CD4-positive, CD25-positive, alpha-beta regulatory T cell (primary cell): Measurements from ENCODE around the gene USP44. TPM values are rescaled to one million over a fixed set of nuclear protein-coding genes. Genes with fewer than 3 reads are reported as not detected.

Source experiments
- ATAC-seq, 2 donors: fragments of 150-1000 bp; cut with Tn5 transposase; one replicate each; pipeline ENCODE4 v1.10.0; 2021; ENCODE audit warnings: low read depth in 2 of 2, moderate number of reproducible peaks in 2 of 2, moderate library complexity in 1 of 2
- DNase-seq, 3 donors: peaks; one replicate each; pipeline versions ENCODE4 v3.0.0 to v3.0.0-alpha.2; 2012 to 2022; ENCODE audit warnings: mixed read lengths in 1 of 3
- H3K27ac ChIP-seq: one replicate; pipeline ENCODE4 v1.7.0; 2013; ENCODE audit warnings: mild to moderate bottlenecking, low read length; ENCODE audit not compliant: insufficient read depth, poor library complexity, severe bottlenecking
- H3K27me3 ChIP-seq: one replicate; pipeline ENCODE4 v1.7.0; 2013; ENCODE audit warnings: low read length; ENCODE audit not compliant: control insufficient read depth, insufficient read depth
- H3K36me3 ChIP-seq: one replicate; pipeline ENCODE4 v1.7.0; 2013; ENCODE audit warnings: mild to moderate bottlenecking, low read length, moderate library complexity; ENCODE audit not compliant: control insufficient read depth, insufficient read depth
- H3K4me1 ChIP-seq: 2 replicates; pipeline ENCODE4 v1.7.0; 2013; ENCODE audit warnings: mild to moderate bottlenecking, low read length; ENCODE audit not compliant: insufficient read depth, control insufficient read depth, poor library complexity, severe bottlenecking
- H3K4me3 ChIP-seq: one replicate; pipeline ENCODE4 v1.7.0; 2013; ENCODE audit warnings: low read depth, mild to moderate bottlenecking, low read length, moderate library complexity
- H3K9me3 ChIP-seq, 2 experiments: 1 replicate in 1 of 2; 2 replicates in 1 of 2; pipeline ENCODE4 v1.7.0; 2013; ENCODE audit warnings: low read length in 2 of 2, mild to moderate bottlenecking in 1 of 2, moderate library complexity in 1 of 2; ENCODE audit not compliant: control insufficient read depth in 2 of 2
- H3K27ac Mint-ChIP-seq, 3 donors: one replicate each; pipeline ENCODE4 v1.8.0; 2020 to 2022; ENCODE audit warnings: mild to moderate bottlenecking in 3 of 3, mixed read lengths in 3 of 3, moderate library complexity in 2 of 3
- H3K27me3 Mint-ChIP-seq: one replicate; pipeline ENCODE4 v1.8.0; 2022; ENCODE audit warnings: mild to moderate bottlenecking, mixed read lengths
- H3K36me3 Mint-ChIP-seq: one replicate; pipeline ENCODE4 v1.8.0; 2020; ENCODE audit warnings: mixed read lengths
- H3K4me1 Mint-ChIP-seq, 4 donors: one replicate each; pipeline ENCODE4 v1.8.0; 2020 to 2022; ENCODE audit warnings: mixed read lengths in 4 of 4, mild to moderate bottlenecking in 1 of 4
- H3K4me3 Mint-ChIP-seq, 4 donors: one replicate each; pipeline ENCODE4 v1.8.0; 2020 to 2022; ENCODE audit warnings: mild to moderate bottlenecking in 4 of 4, mixed read lengths in 4 of 4, moderate library complexity in 3 of 4
- H3K9me3 Mint-ChIP-seq, 7 donors: one replicate each; pipeline ENCODE4 v1.8.0; 2020 to 2022; ENCODE audit warnings: mixed read lengths in 7 of 7, mild to moderate bottlenecking in 3 of 7, moderate library complexity in 2 of 7
- polyA plus RNA-seq, 4 donors: library from polyadenylated mRNA; unstranded; fragments of 300-500 nt; fragmentation: Illumina TruSeq; gene quantifications; one replicate each; pipeline ENCODE4 v1.2.3, GENCODE V29; 2021
- total RNA-seq: library from RNA; stranded (reverse); gene quantifications from one replicate; pipeline ENCODE4 v1.2.3, GENCODE V29; 2022

Gene USP44
- total and polyA plus RNA-seq, 5 donors from 2014 or later: 0.86 to 2.9 (median 1.7) TPM

DNA sequence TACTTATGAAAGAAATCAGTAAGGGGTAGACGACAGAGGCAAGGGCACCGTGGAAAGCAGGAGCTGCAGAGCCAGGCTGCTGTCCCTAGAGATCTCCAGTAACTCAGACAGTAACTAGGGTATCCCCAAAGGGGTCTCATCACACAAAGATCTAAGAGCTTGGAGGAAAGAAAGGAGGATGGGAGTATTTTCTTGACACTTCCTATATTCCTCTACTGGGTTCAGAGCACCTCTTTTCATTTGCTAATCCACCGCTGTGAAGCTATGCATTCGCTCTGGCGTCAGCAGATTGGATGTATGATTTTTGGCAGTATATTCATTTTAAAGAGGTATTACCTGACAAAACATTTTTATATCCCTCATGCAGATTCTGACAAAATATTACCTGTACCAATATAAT lies 12.6 kb downstream of the USP44 start:
- no peak overlapping the region for H3K27ac Mint-ChIP-seq
- DNase-seq (no peak), ATAC-seq (no peak)
- peaks cover 0 to 2% (median 0%) of the 10 kb centered on the region in 4 donors for H3K4me1 Mint-ChIP-seq
- Histone ChIP-seq H3K36me3 (no peaks in the 10 kb centered on the region), H3K4me3 (no peak overlapping the region), H3K27me3 (no peaks in the 10 kb centered on the region), H3K27ac (no peak overlapping the region), H3K9me3 (no peaks in the 10 kb centered on the region), H3K4me1 (no peaks in the 10 kb centered on the region)
- no peak overlapping the region for H3K4me3 Mint-ChIP-seq
- no peaks in the 10 kb centered on the region for H3K9me3 Mint-ChIP-seq
- H3K27me3 Mint-ChIP-seq: peaks cover 5% of the 10 kb centered on the region
- no peaks in the 10 kb centered on the region for H3K36me3 Mint-ChIP-seq

DNA sequence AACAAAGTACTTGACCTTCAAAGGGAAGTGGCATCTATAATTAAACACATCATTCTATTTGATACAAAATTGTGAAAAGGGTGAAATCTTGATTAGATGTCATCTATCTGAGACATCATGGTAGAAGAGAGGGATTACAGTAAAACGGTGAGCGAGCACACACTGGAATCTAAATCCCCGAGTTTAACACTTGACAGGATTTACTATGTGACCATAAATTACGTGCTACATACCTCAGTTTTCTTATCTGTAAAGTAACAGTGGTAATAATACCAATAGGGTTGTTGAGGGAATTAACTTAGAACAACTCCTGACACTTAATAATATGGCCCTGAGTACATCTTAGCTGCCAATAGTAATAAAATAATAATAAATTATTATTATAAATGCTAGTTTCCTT lies 13.3 kb downstream of the USP44 start:
- H3K9me3 Mint-ChIP-seq: no peaks in the 10 kb centered on the region
- Histone ChIP-seq H3K9me3 (no peaks in the 10 kb centered on the region), H3K36me3 (no peaks in the 10 kb centered on the region), H3K27ac (no peak overlapping the region), H3K27me3 (no peaks in the 10 kb centered on the region), H3K4me3 (no peak overlapping the region), H3K4me1 (no peaks in the 10 kb centered on the region)
- DNase-seq (no peak), ATAC-seq (no peak)
- H3K27me3 Mint-ChIP-seq: peaks cover 5% of the 10 kb centered on the region
- H3K4me3 Mint-ChIP-seq: no peak overlapping the region
- H3K36me3 Mint-ChIP-seq: no peaks in the 10 kb centered on the region
- H3K4me1 Mint-ChIP-seq: peaks cover 0 to 2% (median 0%) of the 10 kb centered on the region in 4 donors
- H3K27ac Mint-ChIP-seq: no peak overlapping the region

DNA sequence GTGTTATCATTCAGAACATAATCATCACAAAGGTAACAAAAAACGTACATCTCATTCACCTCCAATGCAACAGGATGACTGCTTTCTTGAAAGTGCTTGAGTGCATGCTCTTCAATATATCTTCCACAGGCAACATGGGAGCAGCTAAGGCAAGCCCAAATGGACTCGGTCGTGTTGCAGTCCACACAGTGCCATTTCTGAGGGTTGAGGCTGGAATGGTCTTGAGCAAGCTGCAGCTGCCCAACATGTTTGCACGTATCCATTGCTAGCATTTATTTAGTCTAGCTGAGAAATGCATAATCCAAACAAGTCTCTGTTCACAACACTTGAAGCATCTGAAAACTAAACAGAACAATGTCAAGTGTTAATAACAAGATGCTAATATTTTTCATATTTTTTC lies 17.3 kb downstream of the USP44 start:
- Mint-ChIP-seq H3K27me3 (peaks cover 5% of the 10 kb centered on the region), H3K9me3 (no peaks in the 10 kb centered on the region), H3K4me1 (peaks cover 0 to 2% (median 0%) of the 10 kb centered on the region in 4 donors), H3K36me3 (no peaks in the 10 kb centered on the region), H3K4me3 (no peak overlapping the region), H3K27ac (no peak overlapping the region)
- Histone ChIP-seq H3K9me3 (no peaks in the 10 kb centered on the region), H3K36me3 (no peaks in the 10 kb centered on the region), H3K27me3 (peaks cover 2% of the 10 kb centered on the region), H3K27ac (no peak overlapping the region), H3K4me1 (no peaks in the 10 kb centered on the region), H3K4me3 (no peak overlapping the region)
- DNase-seq (no peak), ATAC-seq (no peak)

DNA sequence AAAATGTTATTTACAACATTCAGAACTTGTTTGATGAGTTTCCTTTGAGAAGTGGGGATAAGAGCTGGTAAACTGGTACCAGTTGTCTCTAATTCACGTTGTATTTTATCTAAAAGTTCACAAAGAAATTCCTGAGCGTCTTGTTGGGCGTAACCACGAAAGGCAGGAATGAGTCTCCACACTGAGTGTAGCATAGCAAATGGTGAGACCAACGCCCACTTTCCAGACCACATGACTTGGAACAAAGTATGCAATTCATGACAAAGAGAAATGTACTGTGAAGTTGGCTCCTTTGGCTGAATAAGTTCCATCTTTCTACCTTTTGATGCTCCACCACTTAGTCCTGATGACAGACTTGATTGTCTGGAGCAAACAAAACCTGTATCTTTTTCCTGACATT lies 18.4 kb downstream of the USP44 start:
- H3K4me3 ChIP-seq: no peak overlapping the region
- no peaks in the 10 kb centered on the region for H3K4me1 ChIP-seq
- H3K27ac ChIP-seq: no peak overlapping the region
- Mint-ChIP-seq H3K4me3 (no peak overlapping the region), H3K27me3 (peaks cover 5% of the 10 kb centered on the region), H3K4me1 (peaks cover 0 to 2% (median 0%) of the 10 kb centered on the region in 4 donors), H3K27ac (no peak overlapping the region), H3K36me3 (no peaks in the 10 kb centered on the region), H3K9me3 (no peaks in the 10 kb centered on the region)
- no peak for DNase-seq
- H3K9me3 ChIP-seq: no peaks in the 10 kb centered on the region
- no peak for ATAC-seq
- peaks cover 2% of the 10 kb centered on the region for H3K27me3 ChIP-seq
- H3K36me3 ChIP-seq: no peaks in the 10 kb centered on the region

DNA sequence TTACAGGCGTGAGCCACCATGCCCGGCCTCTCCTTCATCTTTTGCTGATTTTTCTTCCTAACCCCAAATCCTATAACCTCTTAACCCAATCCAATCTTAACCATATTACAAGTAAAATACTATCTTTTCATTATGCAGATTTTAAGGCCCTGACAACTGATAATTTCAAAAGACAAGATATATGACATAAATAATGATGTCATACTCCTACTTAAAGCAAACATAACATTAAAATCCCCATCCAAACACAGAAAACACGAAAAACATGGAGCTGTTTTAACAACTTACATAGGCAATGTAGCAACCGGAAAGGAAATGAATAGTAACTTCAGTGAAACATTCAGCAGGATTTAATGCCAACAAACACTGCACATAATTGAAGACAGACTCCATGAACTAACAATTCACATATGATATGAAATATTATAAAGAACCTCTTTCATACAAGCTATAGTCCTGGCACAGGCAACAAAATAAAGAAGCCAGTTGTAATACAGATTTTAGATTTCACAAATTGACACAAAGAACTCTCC lies 21.5 kb downstream of the USP44 start:
- Histone ChIP-seq H3K4me1 (no peaks in the 10 kb centered on the region), H3K36me3 (no peaks in the 10 kb centered on the region), H3K4me3 (no peak overlapping the region), H3K27me3 (peaks cover 2% of the 10 kb centered on the region), H3K27ac (no peak overlapping the region), H3K9me3 (no peaks in the 10 kb centered on the region)
- Mint-ChIP-seq H3K27ac (no peak overlapping the region), H3K4me3 (no peak overlapping the region), H3K27me3 (peaks cover 5% of the 10 kb centered on the region), H3K9me3 (no peaks in the 10 kb centered on the region), H3K36me3 (no peaks in the 10 kb centered on the region), H3K4me1 (peaks cover 0 to 2% (median 0%) of the 10 kb centered on the region in 4 donors)
- ATAC-seq: no peak
- DNase-seq: no peak

DNA sequence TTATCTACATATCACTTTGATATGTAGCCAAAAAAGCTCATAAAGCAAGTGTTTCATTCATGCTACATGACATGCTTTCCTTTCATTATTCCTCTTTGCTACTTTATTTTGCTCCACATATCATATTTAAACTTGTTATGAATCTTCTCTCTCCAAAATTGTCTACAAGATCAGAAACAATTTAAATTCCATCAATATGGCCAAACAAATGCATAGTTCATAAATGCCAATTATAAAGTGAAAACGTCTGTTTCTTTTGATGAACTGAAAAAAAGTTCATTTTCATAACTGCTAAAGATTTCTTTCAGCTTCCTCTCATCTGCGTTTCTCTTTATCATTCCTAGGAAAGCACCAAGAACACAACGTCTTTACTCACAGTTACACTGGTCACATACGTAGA lies 22.8 kb downstream of the USP44 start:
- DNase-seq (no peak), ATAC-seq (no peak)
- no peaks in the 10 kb centered on the region for H3K4me1 ChIP-seq
- H3K4me3 ChIP-seq: no peak overlapping the region
- H3K27me3 ChIP-seq: peaks cover 2% of the 10 kb centered on the region
- no peak overlapping the region for H3K27ac ChIP-seq
- Mint-ChIP-seq H3K27ac (no peak overlapping the region), H3K36me3 (no peaks in the 10 kb centered on the region), H3K4me1 (no peaks in the 10 kb centered on the region), H3K9me3 (no peaks in the 10 kb centered on the region), H3K4me3 (no peak overlapping the region), H3K27me3 (peaks cover 5% of the 10 kb centered on the region)
- H3K36me3 ChIP-seq: no peaks in the 10 kb centered on the region
- no peaks in the 10 kb centered on the region for H3K9me3 ChIP-seq

DNA sequence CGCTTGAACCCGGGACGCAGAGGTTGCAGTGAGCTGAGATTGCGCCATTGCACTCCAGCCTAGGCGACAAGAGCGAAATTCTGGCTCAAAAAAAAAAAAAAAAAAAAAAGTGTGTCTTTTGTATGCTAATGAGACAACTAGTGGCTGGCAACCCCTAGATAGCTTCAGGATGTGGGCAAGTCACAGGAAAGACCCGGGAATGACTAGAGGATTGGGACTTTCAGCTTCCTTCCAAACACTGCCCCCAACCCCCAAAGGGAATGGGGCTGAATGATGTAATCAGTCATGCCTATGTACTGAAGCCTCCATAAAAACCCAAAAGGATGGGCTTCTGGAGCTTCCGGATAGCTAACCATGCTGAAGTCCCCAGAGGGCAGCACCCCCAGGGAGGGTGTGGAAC lies 28.6 kb downstream of the USP44 start:
- Mint-ChIP-seq H3K27ac (no peak overlapping the region), H3K9me3 (no peaks in the 10 kb centered on the region), H3K4me3 (no peak overlapping the region), H3K36me3 (no peaks in the 10 kb centered on the region), H3K27me3 (no peaks in the 10 kb centered on the region), H3K4me1 (no peaks in the 10 kb centered on the region)
- DNase-seq: no peak
- H3K27ac ChIP-seq: no peak overlapping the region
- H3K36me3 ChIP-seq: no peaks in the 10 kb centered on the region
- H3K9me3 ChIP-seq: no peaks in the 10 kb centered on the region
- no peaks in the 10 kb centered on the region for H3K27me3 ChIP-seq
- ATAC-seq: no peak
- H3K4me1 ChIP-seq: no peaks in the 10 kb centered on the region
- H3K4me3 ChIP-seq: no peak overlapping the region

DNA sequence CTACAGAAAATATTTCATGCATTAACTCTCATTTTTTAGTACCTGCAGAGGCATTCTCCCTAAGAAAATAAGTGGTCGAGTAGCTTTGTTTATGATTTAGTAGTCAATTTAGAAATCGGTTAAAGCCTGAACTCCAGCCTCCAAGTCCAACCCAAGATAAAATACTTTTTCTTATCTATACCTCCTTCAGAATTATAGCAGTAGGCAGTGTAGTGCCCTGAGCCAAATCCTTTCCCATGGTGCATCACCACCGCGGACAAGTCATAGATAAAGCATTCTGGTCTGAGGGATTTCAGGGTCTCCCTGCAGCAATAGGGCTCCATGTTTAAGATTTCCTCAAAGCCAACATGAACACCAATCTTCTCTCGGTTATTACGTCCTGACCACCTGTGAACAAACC lies 30.5 kb downstream of the USP44 start:
- no peak for ATAC-seq
- H3K36me3 Mint-ChIP-seq: no peaks in the 10 kb centered on the region
- H3K27ac Mint-ChIP-seq: no peak overlapping the region
- no peaks in the 10 kb centered on the region for H3K9me3 ChIP-seq
- H3K27me3 Mint-ChIP-seq: no peaks in the 10 kb centered on the region
- H3K4me1 ChIP-seq: no peaks in the 10 kb centered on the region
- H3K4me3 ChIP-seq: no peak overlapping the region
- H3K27me3 ChIP-seq: no peaks in the 10 kb centered on the region
- H3K36me3 ChIP-seq: no peaks in the 10 kb centered on the region
- no peak overlapping the region for H3K27ac ChIP-seq
- no peak overlapping the region for H3K4me3 Mint-ChIP-seq
- no peaks in the 10 kb centered on the region for H3K9me3 Mint-ChIP-seq
- no peak for DNase-seq
- peaks cover 0 to 2% (median 0%) of the 10 kb centered on the region in 4 donors for H3K4me1 Mint-ChIP-seq
